Spinal cord (tissue), 10 donors: Measurements from ENCODE around the gene MACROD2. TPM values are rescaled to one million over a fixed set of nuclear protein-coding genes. Genes with fewer than 3 reads are reported as not detected.

Experiments used
- DNase-seq, 6 donors: peaks; one replicate each; pipeline versions ENCODE4 v3.0.0 to v3.0.0-alpha.2; 2013 to 2015; ENCODE audit warnings: low spot score in 6 of 6, low read depth in 4 of 6
- H3K27ac ChIP-seq: one replicate; pipeline ENCODE4 v1.5.1; 2013; ENCODE audit warnings: low read depth, low read length, control low read depth
- H3K27me3 ChIP-seq: one replicate; pipeline ENCODE4 v1.6.1; 2013; ENCODE audit warnings: low read length; ENCODE audit not compliant: control insufficient read depth, insufficient read depth
- H3K36me3 ChIP-seq: one replicate; pipeline ENCODE4 v1.6.1; 2013; ENCODE audit warnings: low read length; ENCODE audit not compliant: control insufficient read depth, insufficient read depth
- H3K4me1 ChIP-seq: one replicate; pipeline ENCODE4 v1.6.1; 2013; ENCODE audit warnings: low read length; ENCODE audit not compliant: control insufficient read depth, insufficient read depth
- H3K4me3 ChIP-seq: one replicate; pipeline ENCODE4 v1.5.1; 2013; ENCODE audit warnings: low read depth, low read length, control low read depth
- H3K9me3 ChIP-seq: one replicate; pipeline ENCODE4 v1.6.1; 2013; ENCODE audit warnings: low read length; ENCODE audit not compliant: control insufficient read depth, insufficient read depth
- WGBS: methylation state at CpG from one replicate; pipeline ENCODE4 v1.1.5; 2013; ENCODE audit warnings: missing lambda C conversion rate; ENCODE audit not compliant: insufficient coverage; 5-methylcytosine and 5-hydroxymethylcytosine counted together
- polyA plus RNA-seq, 2 donors: library from polyadenylated mRNA; unstranded; fragments of 120-200 nt; gene quantifications; one replicate each; pipeline ENCODE4 v1.2.1, GENCODE V29; 2013; ENCODE audit not compliant: insufficient read length in 2 of 2
- total RNA-seq, 2 donors: library from RNA; depleted of rRNA in 1 of 2; stranded (reverse); fragments of 120-200 nt in 1 of 2; fragments of >200 nt in 1 of 2; gene quantifications; one replicate each; pipeline versions ENCODE4 v1.2.3 to v1.2.4, GENCODE V29; 2013 to 2014
- donor health status: healthy.

The MACROD2 gene
- total and polyA plus RNA-seq, 4 donors = 16.2 to 34.0 (median 23.6) TPM

GRCh38 chr20:15895126-15895525, 1899.8 kb downstream of the MACROD2 start:
- Histone ChIP-seq H3K36me3 (no peaks in the 10 kb centered on the region), H3K9me3 (no peaks in the 10 kb centered on the region), H3K4me1 (peaks cover 7% of the 10 kb centered on the region), H3K4me3 (no peak overlapping the region), H3K27me3 (no peaks in the 10 kb centered on the region), H3K27ac (no peak overlapping the region)
- 86% methylated on average over 3 of the region's 5 CpGs for WGBS
- DNase-seq = peak in 1 of 6 donors; percentile 4

DNA sequence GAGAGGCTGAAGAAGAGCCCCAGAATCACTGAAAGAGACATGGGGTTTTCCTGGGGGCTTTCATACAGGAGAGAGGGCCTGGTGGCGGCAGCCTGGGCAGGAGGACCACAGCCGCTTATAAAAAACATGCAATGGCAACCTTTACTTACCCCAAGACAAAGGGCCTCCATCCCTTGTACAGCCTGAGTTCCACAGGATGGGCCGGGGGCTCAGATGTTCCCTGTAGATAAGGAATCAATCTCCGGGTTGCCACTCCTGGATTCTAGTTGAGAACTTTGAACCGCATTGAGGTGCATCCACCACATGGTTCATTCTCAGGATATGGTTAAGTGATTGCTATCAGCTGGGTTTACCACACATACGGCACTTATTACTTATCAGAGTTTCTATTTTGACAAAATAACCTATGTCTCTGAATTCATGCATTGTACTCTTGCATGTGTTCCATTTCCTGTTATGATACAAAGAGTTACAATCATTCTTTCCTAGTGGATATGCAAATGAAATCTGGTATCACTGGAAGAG, 1900.3 kb downstream of the MACROD2 start:
- no peak for DNase-seq
- H3K27me3 ChIP-seq = no peaks in the 10 kb centered on the region
- no peaks in the 10 kb centered on the region for H3K36me3 ChIP-seq
- no peak overlapping the region for H3K27ac ChIP-seq
- no peak overlapping the region for H3K4me3 ChIP-seq
- WGBS = 79% methylated on average over 3 of the region's 6 CpGs
- peaks cover 7% of the 10 kb centered on the region for H3K4me1 ChIP-seq
- no peaks in the 10 kb centered on the region for H3K9me3 ChIP-seq

DNA sequence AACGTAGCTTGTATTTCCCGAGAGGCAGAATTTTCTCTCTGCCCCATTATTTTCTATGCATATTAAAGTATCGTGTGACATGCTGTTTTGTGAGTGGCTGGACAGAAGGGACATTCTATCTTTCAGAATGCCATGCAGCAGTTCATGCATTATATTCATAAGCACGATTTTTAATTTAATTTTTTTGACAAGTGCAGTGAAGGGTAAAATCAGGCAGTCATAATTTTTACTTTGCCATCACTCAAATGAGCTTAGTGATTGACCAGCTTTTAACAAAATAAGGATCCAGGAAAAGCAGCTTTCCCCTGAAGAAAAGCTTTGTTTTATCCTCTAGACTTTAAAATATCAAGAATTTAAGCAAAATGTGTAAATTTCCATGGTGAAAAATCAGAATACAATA, 1904.7 kb downstream of the MACROD2 start:
- DNase-seq = peak in 1 of 6 donors; percentile 3
- no peaks in the 10 kb centered on the region for H3K36me3 ChIP-seq
- H3K9me3 ChIP-seq = no peaks in the 10 kb centered on the region
- no peak overlapping the region for H3K27ac ChIP-seq
- WGBS = no CpG with 5 or more reads among the region's 4 CpGs
- H3K4me1 ChIP-seq = no peaks in the 10 kb centered on the region
- H3K4me3 ChIP-seq = no peak overlapping the region
- no peaks in the 10 kb centered on the region for H3K27me3 ChIP-seq

GRCh38 chr20:15900443-15900842, 1905.1 kb downstream of the MACROD2 start:
- no peaks in the 10 kb centered on the region for H3K36me3 ChIP-seq
- DNase-seq = no peak
- no peaks in the 10 kb centered on the region for H3K27me3 ChIP-seq
- no peaks in the 10 kb centered on the region for H3K9me3 ChIP-seq
- no peak overlapping the region for H3K27ac ChIP-seq
- no CpG with 5 or more reads among the region's 1 CpG for WGBS
- H3K4me3 ChIP-seq = no peak overlapping the region
- H3K4me1 ChIP-seq = no peaks in the 10 kb centered on the region

GRCh38 chr20:15902493-15902892, 1907.2 kb downstream of the MACROD2 start:
- no peaks in the 10 kb centered on the region for H3K9me3 ChIP-seq
- WGBS = 88% methylated on average over 9 of the region's 9 CpGs
- H3K36me3 ChIP-seq = no peaks in the 10 kb centered on the region
- no peak for DNase-seq
- H3K27ac ChIP-seq = no peak overlapping the region
- H3K4me3 ChIP-seq = no peak overlapping the region
- H3K4me1 ChIP-seq = no peaks in the 10 kb centered on the region
- no peaks in the 10 kb centered on the region for H3K27me3 ChIP-seq

- Histone ChIP-seq H3K27ac (no peak overlapping the region), H3K27me3 (no peaks in the 10 kb centered on the region), H3K4me3 (no peak overlapping the region), H3K9me3 (no peaks in the 10 kb centered on the region), H3K36me3 (no peaks in the 10 kb centered on the region), H3K4me1 (no peaks in the 10 kb centered on the region)
- 88% methylated on average over 1 of the region's 3 CpGs for WGBS
- DNase-seq = peak in 1 of 6 donors; percentile 28
Observed at GRCh38 chr20:15905661-15906060, 1910.3 kb downstream of the MACROD2 start.

DNA sequence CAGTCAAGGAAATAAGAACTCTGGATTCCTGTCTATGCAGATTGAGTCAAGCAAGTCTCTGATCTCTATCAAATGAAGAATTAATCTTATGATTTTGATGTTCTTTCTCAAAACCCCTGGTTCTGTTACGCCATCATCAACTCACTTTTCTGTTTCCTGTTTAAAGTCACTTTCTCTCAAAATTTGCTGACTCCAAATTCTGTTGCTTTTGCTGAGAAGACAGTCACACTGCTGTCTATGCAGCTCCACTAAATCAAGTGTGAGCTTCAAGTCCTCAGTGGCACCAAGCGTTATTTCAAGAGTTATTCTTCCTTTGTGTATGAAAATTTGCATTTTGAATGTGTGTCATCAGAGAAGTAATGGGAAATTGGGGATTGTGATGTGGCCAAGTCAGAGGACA, 1914.7 kb downstream of the MACROD2 start:
- H3K36me3 ChIP-seq = no peaks in the 10 kb centered on the region
- no peak for DNase-seq
- H3K9me3 ChIP-seq = no peaks in the 10 kb centered on the region
- WGBS = 100% methylated on average over 2 of the region's 2 CpGs
- no peak overlapping the region for H3K27ac ChIP-seq
- H3K27me3 ChIP-seq = no peaks in the 10 kb centered on the region
- H3K4me3 ChIP-seq = no peak overlapping the region
- no peaks in the 10 kb centered on the region for H3K4me1 ChIP-seq

GRCh38 chr20:15911581-15911980, 1916.3 kb downstream of the MACROD2 start:
- no peaks in the 10 kb centered on the region for H3K36me3 ChIP-seq
- 79% methylated on average over 4 of the region's 7 CpGs for WGBS

DNA sequence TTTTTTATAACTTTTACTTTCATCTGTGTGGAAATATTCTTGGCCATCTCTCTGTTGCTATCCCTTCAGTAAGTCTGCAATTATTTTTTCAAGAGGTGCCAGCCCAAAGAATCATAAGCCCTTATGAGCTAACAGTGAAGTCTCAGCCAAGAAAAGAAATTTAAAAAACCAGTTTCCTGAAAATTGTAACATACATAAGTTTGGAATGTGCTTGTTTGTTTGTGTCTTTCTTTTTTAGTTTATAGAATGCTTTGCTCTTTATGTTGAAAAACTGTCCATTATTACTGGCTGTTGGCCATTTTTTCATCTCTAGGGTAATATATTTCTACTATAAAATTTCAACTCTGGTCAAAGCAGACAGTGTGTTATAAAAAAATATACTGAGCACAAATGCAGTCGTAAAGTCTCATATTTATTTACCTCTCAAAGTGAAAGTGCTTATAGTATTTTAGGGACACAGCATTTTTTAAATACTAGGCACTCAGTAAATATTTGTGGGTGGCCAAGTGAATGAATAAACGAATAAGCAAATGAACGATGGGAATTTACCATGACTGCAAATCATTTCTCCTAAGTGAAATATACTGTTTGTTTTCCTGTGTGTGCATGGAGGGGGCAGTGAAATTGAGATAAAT, 1918.2 kb downstream of the MACROD2 start:
- H3K27ac ChIP-seq = no peak overlapping the region

More at GRCh38 chr20:15911581-15911980, 1916.3 kb downstream of the MACROD2 start:
- Histone ChIP-seq H3K4me1 (no peaks in the 10 kb centered on the region), H3K4me3 (no peak overlapping the region), H3K27me3 (no peaks in the 10 kb centered on the region), H3K27ac (no peak overlapping the region), H3K9me3 (no peaks in the 10 kb centered on the region)
- DNase-seq = no peak

DNA sequence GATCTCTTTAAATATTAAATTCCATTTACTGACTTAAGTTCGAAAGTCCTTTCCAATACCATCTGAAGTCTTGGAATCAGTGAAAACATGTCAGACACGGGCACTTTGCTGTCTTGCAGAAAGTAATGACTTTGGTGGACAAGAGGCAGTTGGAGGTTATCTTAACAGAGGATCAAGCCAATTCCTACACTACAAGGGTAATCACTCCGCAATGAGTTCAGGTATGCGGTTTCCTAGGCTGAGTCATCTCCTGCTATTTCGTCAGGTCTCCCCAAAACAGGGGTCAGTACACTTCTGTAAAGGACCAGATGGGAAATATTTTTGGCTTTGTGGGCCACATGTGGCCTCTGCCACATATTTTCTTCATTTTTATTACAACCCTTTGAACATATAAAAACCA, 1921.3 kb downstream of the MACROD2 start:
- no peaks in the 10 kb centered on the region for H3K9me3 ChIP-seq
- no peaks in the 10 kb centered on the region for H3K4me1 ChIP-seq
- H3K4me3 ChIP-seq = no peak overlapping the region
- H3K27me3 ChIP-seq = no peaks in the 10 kb centered on the region
- no peaks in the 10 kb centered on the region for H3K36me3 ChIP-seq
- no CpG with 5 or more reads among the region's 5 CpGs for WGBS
- no peak for DNase-seq
- H3K27ac ChIP-seq = peak overlapping the region; percentile 40

More for the DNA sequence above, 1918.2 kb downstream of the MACROD2 start:
- Histone ChIP-seq H3K4me1 (no peaks in the 10 kb centered on the region), H3K4me3 (no peak overlapping the region), H3K27me3 (no peaks in the 10 kb centered on the region), H3K9me3 (no peaks in the 10 kb centered on the region), H3K36me3 (no peaks in the 10 kb centered on the region)
- WGBS = 55% methylated on average over 2 of the region's 3 CpGs
- peak in 1 of 6 donors; percentile 28 for DNase-seq
